Measurements from ENCODE around the gene CDC25B.

DNA sequence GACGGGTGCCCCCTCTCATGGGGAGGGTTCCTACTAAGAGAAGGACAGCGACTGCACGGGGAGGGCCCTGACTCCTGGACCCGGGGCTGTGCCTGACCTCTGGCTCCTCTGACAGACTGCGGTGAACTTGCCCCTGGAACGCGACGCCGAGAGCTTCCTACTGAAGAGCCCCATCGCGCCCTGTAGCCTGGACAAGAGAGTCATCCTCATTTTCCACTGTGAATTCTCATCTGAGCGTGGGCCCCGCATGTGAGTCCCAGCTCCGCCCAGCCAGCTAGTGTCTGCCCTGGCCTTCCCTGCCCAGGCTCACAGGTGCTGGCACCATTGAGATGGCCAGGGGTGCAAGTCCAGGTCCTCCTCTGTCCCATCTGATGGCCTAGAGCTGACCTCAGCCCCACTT is 7.2 kb downstream of the CDC25B start:
- TF ChIP-seq, protein P1, sequence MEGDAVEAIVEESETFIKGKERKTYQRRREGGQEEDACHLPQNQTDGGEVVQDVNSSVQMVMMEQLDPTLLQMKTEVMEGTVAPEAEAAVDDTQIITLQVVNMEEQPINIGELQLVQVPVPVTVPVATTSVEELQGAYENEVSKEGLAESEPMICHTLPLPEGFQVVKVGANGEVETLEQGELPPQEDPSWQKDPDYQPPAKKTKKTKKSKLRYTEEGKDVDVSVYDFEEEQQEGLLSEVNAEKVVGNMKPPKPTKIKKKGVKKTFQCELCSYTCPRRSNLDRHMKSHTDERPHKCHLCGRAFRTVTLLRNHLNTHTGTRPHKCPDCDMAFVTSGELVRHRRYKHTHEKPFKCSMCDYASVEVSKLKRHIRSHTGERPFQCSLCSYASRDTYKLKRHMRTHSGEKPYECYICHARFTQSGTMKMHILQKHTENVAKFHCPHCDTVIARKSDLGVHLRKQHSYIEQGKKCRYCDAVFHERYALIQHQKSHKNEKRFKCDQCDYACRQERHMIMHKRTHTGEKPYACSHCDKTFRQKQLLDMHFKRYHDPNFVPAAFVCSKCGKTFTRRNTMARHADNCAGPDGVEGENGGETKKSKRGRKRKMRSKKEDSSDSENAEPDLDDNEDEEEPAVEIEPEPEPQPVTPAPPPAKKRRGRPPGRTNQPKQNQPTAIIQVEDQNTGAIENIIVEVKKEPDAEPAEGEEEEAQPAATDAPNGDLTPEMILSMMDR (IDR thresholded peaks at IDR 0.05; ENCODE audit: extremely low read depth in 1 of 2, insufficient read depth in 1 of 2, low read depth in 1 of 2, low read length in 2 of 2), result no peak
- TF ChIP-seq POLR2A (IDR thresholded peaks at IDR 0.05; ENCODE audit: low read depth, low read length), result no peak
- TF ChIP-seq, protein P2, sequence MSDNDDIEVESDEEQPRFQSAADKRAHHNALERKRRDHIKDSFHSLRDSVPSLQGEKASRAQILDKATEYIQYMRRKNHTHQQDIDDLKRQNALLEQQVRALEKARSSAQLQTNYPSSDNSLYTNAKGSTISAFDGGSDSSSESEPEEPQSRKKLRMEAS (IDR thresholded peaks at IDR 0.05; ENCODE audit: insufficient read depth, insufficient read length), result no peak
